Measurements from ENCODE around the gene SOWAHC. TPM values are rescaled to one million over a fixed set of nuclear protein-coding genes. Genes with fewer than 3 reads are reported as not detected.

Gene SOWAHC
- total RNA-seq, 1 donor from 2014 or later: not detected

DNA sequence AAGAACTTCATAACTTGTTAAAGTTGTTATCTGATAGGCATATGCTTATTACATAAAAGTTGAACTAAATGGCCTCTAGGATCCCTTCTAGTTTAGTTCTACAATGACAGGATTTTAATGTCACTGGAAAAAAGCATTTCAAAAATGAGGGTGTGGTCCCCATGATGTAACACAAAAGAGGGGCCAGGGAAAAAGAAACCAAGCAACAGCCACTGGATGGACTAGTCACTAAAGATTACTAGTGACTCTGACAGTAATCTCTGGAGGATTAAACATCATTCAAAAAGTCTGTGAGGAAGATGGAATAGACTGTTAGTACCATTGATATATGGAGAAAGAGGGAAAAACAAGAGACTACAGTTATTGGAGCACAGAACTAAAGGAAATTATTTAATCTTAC, 23.0 kb upstream of the SOWAHC start:
- ATAC-seq (ENCODE audit: low read depth) (no peak), DNase-seq (no peak)
- Mint-ChIP-seq H3K4me1 (no peaks in the 10 kb centered on the region), H3K4me3 (no peak overlapping the region), H3K27me3 (no peaks in the 10 kb centered on the region), H3K9me3 (no peaks in the 10 kb centered on the region), H3K27ac (no peak overlapping the region), H3K36me3 (ENCODE audit: low read depth) (no peaks in the 10 kb centered on the region)
- ChIA-PET POLR2A (no interaction called here), CTCF (no interaction called here)
- no peak for TF ChIP-seq CTCF (IDR thresholded peaks at IDR 0.05)
- intact Hi-C loops (cut with micrococcal nuclease): no loop called here

GRCh38 chr2:109592905-109593304, 21.3 kb upstream of the SOWAHC start:
- H3K27me3 Mint-ChIP-seq: no peaks in the 10 kb centered on the region
- intact Hi-C loops (cut with micrococcal nuclease): no loop called here
- POLR2A ChIA-PET: no interaction called here
- no peaks in the 10 kb centered on the region for H3K36me3 Mint-ChIP-seq (ENCODE audit: low read depth)
- no peaks in the 10 kb centered on the region for H3K4me1 Mint-ChIP-seq
- H3K27ac Mint-ChIP-seq: no peak overlapping the region
- H3K9me3 Mint-ChIP-seq: no peaks in the 10 kb centered on the region
- no peak for ATAC-seq (ENCODE audit: low read depth)
- CTCF ChIA-PET: no interaction called here
- no peak overlapping the region for H3K4me3 Mint-ChIP-seq
- no peak for DNase-seq
- TF ChIP-seq CTCF (IDR thresholded peaks at IDR 0.05): no peak

- Mint-ChIP-seq H3K27me3 (no peaks in the 10 kb centered on the region), H3K9me3 (no peaks in the 10 kb centered on the region), H3K4me3 (no peak overlapping the region), H3K27ac (no peak overlapping the region), H3K36me3 (ENCODE audit: low read depth) (no peaks in the 10 kb centered on the region), H3K4me1 (no peaks in the 10 kb centered on the region)
- no peak for DNase-seq
- CTCF ChIA-PET: no interaction called here
- POLR2A ChIA-PET: no interaction called here
- no peak for TF ChIP-seq CTCF (IDR thresholded peaks at IDR 0.05)
- intact Hi-C loops (cut with micrococcal nuclease): no loop called here
- no peak for ATAC-seq (ENCODE audit: low read depth)
These were observed 19.8 kb upstream of the SOWAHC start for GRCh38 chr2:109594246-109594885.

GRCh38 chr2:109595644-109596043, 18.5 kb upstream of the SOWAHC start:
- ATAC-seq (ENCODE audit: low read depth) (no peak), DNase-seq (no peak)
- Mint-ChIP-seq H3K4me3 (no peak overlapping the region), H3K4me1 (no peaks in the 10 kb centered on the region), H3K27ac (no peak overlapping the region), H3K27me3 (no peaks in the 10 kb centered on the region), H3K36me3 (ENCODE audit: low read depth) (no peaks in the 10 kb centered on the region), H3K9me3 (no peaks in the 10 kb centered on the region)
- intact Hi-C loops (cut with micrococcal nuclease): no loop called here
- POLR2A ChIA-PET: no interaction called here
- TF ChIP-seq CTCF (IDR thresholded peaks at IDR 0.05): no peak
- CTCF ChIA-PET: no interaction called here

DNA sequence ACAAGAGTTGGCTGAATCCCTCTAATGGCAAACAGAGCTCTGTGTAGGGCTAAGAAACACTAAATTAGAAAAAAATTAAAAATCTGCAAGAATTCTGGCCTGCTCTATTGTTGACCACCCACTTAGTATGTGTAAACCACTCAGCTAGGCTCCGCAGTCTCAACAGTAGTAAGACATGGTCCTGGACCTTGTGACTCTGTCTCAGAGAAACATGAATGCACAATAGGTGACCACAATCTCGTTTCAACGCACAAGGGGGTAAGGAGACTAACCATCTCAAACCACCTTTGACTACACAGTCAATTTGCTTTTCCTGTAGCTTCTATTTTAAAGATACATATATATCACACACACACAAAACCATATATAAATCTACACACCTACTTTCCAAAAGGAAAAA, 16.9 kb upstream of the SOWAHC start:
- TF ChIP-seq CTCF (IDR thresholded peaks at IDR 0.05): no peak
- Mint-ChIP-seq H3K36me3 (ENCODE audit: low read depth) (no peaks in the 10 kb centered on the region), H3K27ac (no peak overlapping the region), H3K4me1 (no peaks in the 10 kb centered on the region), H3K9me3 (no peaks in the 10 kb centered on the region), H3K27me3 (peaks cover 2% of the 10 kb centered on the region), H3K4me3 (no peak overlapping the region)
- ChIA-PET CTCF (no interaction called here), POLR2A (no interaction called here)
- no peak for DNase-seq
- intact Hi-C loops (cut with micrococcal nuclease): no loop called here
- no peak for ATAC-seq (ENCODE audit: low read depth)
